IMR-90 (cell line): ENCODE measurements around the gene RAI14. TPM values are rescaled to one million over a fixed set of nuclear protein-coding genes. Genes with fewer than 3 reads are reported as not detected.

Experiments
- ATAC-seq: fragments of 200-7000 bp; cut with Tn5 transposase; 2 replicates; pipeline ENCODE4 v1.9.1; 2020; ENCODE audit warnings: low read depth, mild to moderate bottlenecking, moderate library complexity
- BruUV-seq: library from RNA; stranded (reverse); fragments of 400-500 nt; replicated peaks from 2 replicates; lab custom pipeline; 2021; lab: Mats Ljungman, UMichigan
- CTCF ChIA-PET: fragments of 300-600 bp; formaldehyde crosslinking; extraction: SDS; loops from one replicate; lab custom pipeline; 2021; ENCODE audit warnings: antibody characterized with exemption; lab: Yijun Ruan, JAX
- POLR2A ChIA-PET: fragments of 300-600 bp; sonication (Branson Sonifier 250); formaldehyde crosslinking; loops from one replicate; lab custom pipeline; 2022; ENCODE audit warnings: antibody characterized with exemption; ENCODE audit not compliant: unreplicated experiment; lab: Charles Lee
- DNase-seq: peaks from one replicate; pipeline ENCODE4 v3.0.0; 2013
- H2AFZ ChIP-seq: replicated peaks from 2 replicates; pipeline ENCODE3; 2013; ENCODE audit warnings: low read length, mild to moderate bottlenecking; ENCODE audit not compliant: poor library complexity
- H2AK5ac ChIP-seq: 2 replicates; pipeline ENCODE4 v1.6.1; 2013; ENCODE audit warnings: low read depth, low read length, inconsistent platforms
- H2AK9ac ChIP-seq: replicated peaks from 2 replicates; pipeline ENCODE3; 2013; ENCODE audit warnings: mild to moderate bottlenecking, low read depth, low read length, moderate library complexity; ENCODE audit not compliant: poor library complexity
- H2BK120ac ChIP-seq: 2 replicates; pipeline ENCODE4 v1.6.1; 2013; ENCODE audit warnings: low read depth, low read length, inconsistent platforms
- H2BK15ac ChIP-seq: 3 replicates; pipeline ENCODE4 v1.6.1; 2013; ENCODE audit warnings: low read depth, low read length, inconsistent platforms
- H2BK20ac ChIP-seq: 2 replicates; pipeline ENCODE4 v1.6.1; 2013; ENCODE audit warnings: low read depth, mild to moderate bottlenecking, inconsistent platforms, low read length, moderate library complexity
- H2BK5ac ChIP-seq: 2 replicates; pipeline ENCODE4 v1.6.1; 2013; ENCODE audit warnings: mild to moderate bottlenecking, low read depth, low read length, inconsistent platforms; ENCODE audit not compliant: poor library complexity, severe bottlenecking
- H3K14ac ChIP-seq: replicated peaks from 2 replicates; pipeline ENCODE4 v1.6.1; 2013; ENCODE audit warnings: low read depth, low read length, inconsistent platforms
- H3K18ac ChIP-seq: 2 replicates; pipeline ENCODE4 v1.6.1; 2013; ENCODE audit warnings: low read depth, low read length, control low read depth
- H3K23ac ChIP-seq: 2 replicates; pipeline ENCODE4 v1.6.1; 2013; ENCODE audit warnings: low read depth, low read length, inconsistent platforms
- H3K27ac ChIP-seq: 2 replicates; pipeline ENCODE4 v1.5.1; 2013; ENCODE audit warnings: mild to moderate bottlenecking, control low read depth, low read length; ENCODE audit not compliant: insufficient read depth
- H3K27me3 ChIP-seq: 2 replicates; pipeline ENCODE4 v1.6.1; 2013; ENCODE audit warnings: low read length; ENCODE audit not compliant: control insufficient read depth, insufficient read depth
- H3K36me3 ChIP-seq: 2 replicates; pipeline ENCODE4 v1.6.1; 2013; ENCODE audit warnings: low read length, mixed read lengths; ENCODE audit not compliant: control insufficient read depth, insufficient read depth
- H3K4ac ChIP-seq: 2 replicates; pipeline ENCODE4 v1.6.1; 2013; ENCODE audit warnings: low read depth, low read length, inconsistent platforms
- H3K4me1 ChIP-seq: 2 replicates; pipeline ENCODE4 v1.6.1; 2013; ENCODE audit warnings: low read length, mixed read lengths; ENCODE audit not compliant: control insufficient read depth, insufficient read depth
- H3K4me2 ChIP-seq: 2 replicates; pipeline ENCODE4 v1.6.1; 2013; ENCODE audit warnings: low read depth, mild to moderate bottlenecking, control low read depth, low read length, moderate library complexity
- H3K4me3 ChIP-seq: 2 replicates; pipeline ENCODE4 v1.5.1; 2013; ENCODE audit warnings: low read depth, mild to moderate bottlenecking, control low read depth, low read length, moderate library complexity; ENCODE audit not compliant: insufficient read depth
- H3K56ac ChIP-seq: 2 replicates; pipeline ENCODE4 v1.6.1; 2013; ENCODE audit warnings: low read length, inconsistent platforms; ENCODE audit not compliant: insufficient read depth; ENCODE audit errors: extremely low read depth
- H3K79me1 ChIP-seq, 2 experiments: 2 replicates each; pipeline ENCODE4 v1.6.1; 2013; ENCODE audit warnings: low read length in 2 of 2, inconsistent platforms in 1 of 2, low read depth in 1 of 2
- H3K9ac ChIP-seq: 2 replicates; pipeline ENCODE4 v1.6.1; 2013; ENCODE audit warnings: low read depth, low read length, control low read depth
- H3K9me1 ChIP-seq: 2 replicates; pipeline ENCODE4 v1.6.1; 2013; ENCODE audit warnings: low read length, inconsistent platforms; ENCODE audit not compliant: insufficient read depth
- H3K9me3 ChIP-seq: 2 replicates; pipeline ENCODE4 v1.6.1; 2013; ENCODE audit warnings: low read length; ENCODE audit not compliant: control insufficient read depth, insufficient read depth
- H4K20me1 ChIP-seq: 2 replicates; pipeline ENCODE4 v1.6.1; 2013; ENCODE audit warnings: low read length, inconsistent platforms; ENCODE audit not compliant: insufficient read depth
- H4K5ac ChIP-seq: 2 replicates; pipeline ENCODE4 v1.6.1; 2013; ENCODE audit warnings: mild to moderate bottlenecking, low read depth, low read length, control low read depth
- H4K8ac ChIP-seq, 2 experiments: 2 replicates each; pipeline ENCODE4 v1.6.1; 2013; ENCODE audit warnings: low read depth in 2 of 2, low read length in 2 of 2, control low read depth in 1 of 2, inconsistent platforms in 1 of 2
- H4K91ac ChIP-seq: 2 replicates; pipeline ENCODE4 v1.6.1; 2013; ENCODE audit warnings: low read depth, low read length, inconsistent platforms; ENCODE audit not compliant: insufficient read depth
- CEBPB ChIP-seq: IDR thresholded peaks from 2 replicates; pipeline ENCODE4 v1.6.1; 2012; ENCODE audit warnings: low read depth, low read length, improper control_type of control experiment
- MXI1 ChIP-seq: IDR thresholded peaks from 2 replicates; pipeline ENCODE4 v1.6.1; 2012; ENCODE audit warnings: low read depth, mild to moderate bottlenecking, low read length, moderate library complexity, borderline replicate concordance
- WGBS, 2 experiments: methylation state at CpG; one replicate each; pipeline versions ENCODE4 v1.1.5 to v1.1.7; 2013; ENCODE audit warnings: missing lambda C conversion rate in 2 of 2; ENCODE audit not compliant: insufficient read length in 1 of 2; ENCODE audit errors: extremely low coverage in 2 of 2; 5-methylcytosine and 5-hydroxymethylcytosine counted together
- dilution Hi-C: fragments of 300-500 bp; cut with HindIII; formaldehyde crosslinking; loops from one replicate; pipeline ENCODE4 v1.14.3; 2018; ENCODE audit warnings: low sequenced_read_pairs; ENCODE audit not compliant: unreplicated experiment
- in situ Hi-C: fragments of 300-500 bp; cut with MboI; formaldehyde crosslinking; loops from 3 replicates; pipeline ENCODE4 v1.14.3; 2019; ENCODE audit warnings: low sequenced_read_pairs, inconsistent platforms, mixed read lengths
- intact Hi-C: fragments of 100-400 bp; cut with micrococcal nuclease; formaldehyde crosslinking; loops from 2 replicates; pipeline ENCODE4 v1.10.0; 2022
- polyA plus RNA-seq, 3 experiments: library from polyadenylated mRNA; depleted of rRNA; stranded (reverse); fragments of >200 nt; gene quantifications; 2 replicates each; pipeline ENCODE4 v1.2.3, GENCODE V29; 2012; ENCODE audit warnings: low replicate concordance in 1 of 3
- total RNA-seq: library from RNA; depleted of rRNA; stranded (reverse); fragments of >200 nt; gene quantifications from 2 replicates; pipeline ENCODE4 v1.2.3, GENCODE V29; 2012

The RAI14 gene
- total and polyA plus RNA-seq, 2 of the 4 experiments (the other 2 are of a cell fraction) = 221 to 267 TPM

DNA sequence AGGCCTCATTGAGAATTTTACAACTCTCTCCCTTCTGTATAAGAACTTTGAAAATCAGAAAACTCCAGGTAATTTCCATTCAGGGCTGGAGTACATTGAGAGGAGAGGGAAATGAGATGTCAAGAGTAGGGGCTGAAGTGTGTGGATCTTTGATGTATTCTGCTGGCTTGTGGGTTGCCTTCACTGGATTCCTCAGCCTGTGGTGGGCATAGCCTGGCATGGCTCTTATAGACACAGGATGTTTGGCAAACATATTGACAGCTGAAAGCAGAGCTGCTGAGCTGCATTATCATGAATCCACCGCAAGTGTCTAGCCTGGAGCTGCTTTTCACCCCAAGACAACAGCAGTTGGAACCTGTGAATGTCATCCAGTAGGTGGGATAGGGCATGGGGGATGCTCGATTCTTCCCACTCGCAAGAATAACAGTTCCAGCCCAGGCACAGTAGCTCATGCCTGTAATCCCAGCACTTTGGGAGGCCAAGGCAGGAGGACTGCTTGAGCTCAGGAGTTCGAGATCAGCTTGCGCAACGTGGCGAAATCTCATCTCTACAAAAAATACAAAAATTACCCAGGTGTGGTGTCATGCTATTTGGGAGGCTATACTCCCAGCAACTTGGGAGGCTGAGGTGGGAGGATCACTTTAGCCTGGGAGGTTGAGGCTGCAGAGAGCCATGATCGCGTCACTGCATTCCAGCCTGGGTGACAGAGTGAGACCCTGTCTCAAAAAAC, 146.9 kb downstream of the RAI14 start:
- POLR2A ChIA-PET = no interaction called here

More for the DNA sequence above, 146.9 kb downstream of the RAI14 start:
- Histone ChIP-seq H2AFZ (no peak overlapping the region), H3K27ac (no peak overlapping the region), H3K79me1 (peaks cover 54 to 75% of the 10 kb centered on the region in 2 experiments), H3K9me1 (peaks cover 21% of the 10 kb centered on the region), H4K20me1 (peaks cover 41% of the 10 kb centered on the region), H3K9ac (no peak overlapping the region), H4K8ac (no peak overlapping the region), H3K4me2 (no peak overlapping the region), H4K91ac (no peak overlapping the region), H3K18ac (no peak overlapping the region), H3K4me3 (no peak overlapping the region), H3K14ac (no peak overlapping the region), H2BK20ac (no peak overlapping the region), H2AK9ac (no peak overlapping the region), H3K9me3 (no peaks in the 10 kb centered on the region), H3K56ac (no peak overlapping the region), H2AK5ac (no peak overlapping the region), H3K4ac (no peak overlapping the region), H3K27me3 (no peaks in the 10 kb centered on the region), H3K36me3 (peaks cover 53% of the 10 kb centered on the region), H2BK120ac (no peak overlapping the region), H3K23ac (no peak overlapping the region), H3K4me1 (peaks cover 2% of the 10 kb centered on the region; the same call in 1 of the 2 replicates), H2BK5ac (no peak overlapping the region), H2BK15ac (no peak overlapping the region), H4K5ac (no peak overlapping the region)
- DNase-seq (no peak), ATAC-seq (no peak)
- dilution Hi-C loops = no loop called here
- TF ChIP-seq CEBPB = peak; percentile 54
- TF ChIP-seq MXI1 = no peak
- in situ Hi-C loops = no loop called here
- CTCF ChIA-PET = no interaction called here
- intact Hi-C loops = no loop called here
- BruUV-seq = no TSS peak
- no CpG with 5 or more reads among the region's 9 CpGs for WGBS, 2 experiments
